GM18517 (cell line): ENCODE results near the gene RARA.
A peak's percentile ranks its signal among the peaks of the same experiment; 100 is the strongest.

Source experiments
- ATAC-seq: cut with Tn5 transposase; IDR thresholded peaks from one replicate; pipeline ENCODE4 v1.9.1; 2021; ENCODE audit warnings: mild to moderate bottlenecking, moderate library complexity; ENCODE audit not compliant: unreplicated experiment

The RARA gene

DNA sequence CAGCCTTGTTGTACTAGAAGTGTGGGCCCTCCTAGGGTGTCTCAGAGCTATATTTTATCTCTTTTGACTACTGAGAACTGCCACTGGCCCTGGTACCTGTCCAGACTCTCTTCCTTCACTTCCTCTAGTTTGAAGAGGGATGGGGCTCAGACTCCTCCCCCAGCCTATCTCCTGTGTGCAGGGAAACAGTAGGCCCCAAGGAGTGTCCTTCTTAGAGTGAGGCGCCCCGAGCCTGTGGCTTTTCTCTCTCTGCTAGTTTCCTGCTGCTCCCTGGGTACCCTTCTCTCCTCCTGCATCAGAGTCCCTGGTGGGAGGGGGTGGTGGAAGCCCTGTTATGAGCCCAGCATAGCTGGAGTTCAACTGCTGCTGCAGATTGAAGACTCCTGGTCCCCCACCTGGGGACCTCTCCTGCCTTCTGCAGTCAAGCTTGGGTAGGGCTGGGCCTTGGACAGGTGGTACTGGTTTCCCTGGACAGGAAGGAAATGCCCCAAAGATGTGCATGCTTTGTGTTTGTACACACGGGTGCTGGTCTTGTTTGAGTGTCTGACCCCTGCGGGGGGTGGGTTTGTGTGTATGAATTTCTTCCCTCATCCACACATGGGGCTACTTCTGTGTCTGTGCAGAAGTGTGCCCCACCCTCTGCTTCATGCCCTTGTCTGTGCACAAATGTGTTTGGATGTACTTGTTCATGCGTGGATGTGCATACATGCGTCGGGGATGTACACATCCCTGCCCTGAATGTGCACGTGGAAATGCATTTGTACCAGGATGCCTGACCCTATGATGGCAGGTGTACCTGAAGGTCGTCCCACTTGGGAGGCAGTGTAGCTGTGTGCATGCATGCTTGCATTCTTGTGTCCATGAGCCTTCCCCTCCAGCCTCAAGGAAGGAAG lies 6.9 kb downstream of the RARA start:
- ATAC-seq: no peak

DNA sequence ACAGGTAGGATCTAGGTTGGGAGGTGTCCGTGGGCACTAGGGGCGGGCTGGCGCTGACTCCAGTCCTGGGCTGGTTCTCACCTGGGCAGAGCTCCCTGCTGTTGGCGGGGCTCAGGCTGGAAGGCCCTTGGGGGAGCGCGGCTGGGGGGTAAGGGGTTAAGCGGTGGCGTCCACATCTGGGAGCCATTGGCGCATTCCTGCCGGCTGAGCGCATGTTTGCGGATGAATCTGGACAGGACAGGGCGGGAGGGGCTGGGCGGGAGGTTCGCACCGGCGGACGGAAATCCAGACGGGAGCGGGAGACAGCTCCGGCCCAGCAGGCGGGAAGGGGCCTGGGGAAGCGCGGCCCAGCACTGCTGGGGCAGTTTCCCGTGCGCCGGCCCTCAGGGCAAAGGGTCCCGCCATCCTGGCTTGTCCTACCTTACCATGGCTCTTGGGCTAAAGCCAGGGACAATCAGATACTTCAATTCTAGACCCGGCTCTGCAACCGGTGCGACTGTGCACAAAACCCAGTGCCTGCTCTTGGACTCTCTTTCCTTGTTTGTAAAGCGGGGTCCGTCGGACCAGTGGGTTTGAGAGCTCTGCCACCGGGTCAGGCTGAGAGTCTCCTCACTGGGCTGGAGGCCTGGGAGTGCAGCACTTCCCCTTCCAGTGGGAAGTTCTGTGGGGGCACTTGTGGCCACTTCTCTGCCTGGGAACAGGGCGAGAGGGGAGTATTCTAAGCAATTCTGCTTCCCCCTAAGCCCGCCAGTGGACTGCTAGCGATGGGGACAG lies 7.8 kb downstream of the RARA start:
- ATAC-seq: no peak

- ATAC-seq: no peak
These were observed 8.4 kb downstream of the RARA start for GRCh38 chr17:40317345-40317873.

DNA sequence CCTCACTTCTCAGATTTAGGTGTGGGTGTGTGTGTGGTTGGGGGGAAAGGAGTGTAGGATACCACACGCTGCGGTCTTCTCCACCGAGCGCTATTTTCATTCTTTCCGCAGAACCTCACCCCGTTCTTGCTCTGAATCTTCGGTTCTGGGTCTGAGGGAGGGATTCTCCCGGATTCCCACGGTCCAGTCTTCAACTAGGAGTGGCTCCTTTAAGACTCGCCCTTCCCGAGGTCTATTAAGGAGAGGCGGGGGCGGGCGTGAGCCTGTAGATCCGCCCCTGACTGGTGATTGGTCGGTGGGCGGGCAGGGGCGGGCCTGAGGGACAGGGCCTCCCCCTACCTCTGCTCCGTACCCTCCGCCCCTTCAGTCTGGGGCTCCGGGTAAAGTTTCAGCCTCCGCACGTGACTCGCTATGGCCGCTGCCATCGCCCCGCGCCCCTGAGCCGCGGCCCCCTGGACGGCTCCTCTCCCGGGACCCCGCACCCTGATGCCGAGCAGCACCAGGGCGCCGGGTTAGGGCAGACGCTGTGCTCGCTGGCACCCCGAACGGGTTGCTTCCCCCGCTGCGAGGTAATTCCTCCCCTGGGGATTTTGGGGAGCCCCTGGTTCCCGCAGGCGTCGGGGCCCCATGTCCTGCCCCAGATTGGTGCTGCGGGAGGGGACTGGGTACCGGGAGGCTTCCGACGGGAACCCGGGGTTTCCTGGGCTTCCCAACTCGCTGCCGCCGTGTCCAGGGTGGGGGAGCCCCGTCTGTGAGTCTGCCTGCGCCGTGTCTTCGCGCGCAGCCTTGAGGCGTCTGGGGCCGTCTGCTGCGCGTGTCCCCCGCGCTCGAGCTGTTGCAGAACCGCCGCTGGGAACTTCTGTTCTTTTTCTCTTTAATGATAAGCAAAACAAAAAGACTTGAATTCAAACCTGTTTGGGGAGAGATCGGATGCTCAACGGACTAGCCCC lies 9.2 kb downstream of the RARA start:
- peak; percentile 32 for ATAC-seq

DNA sequence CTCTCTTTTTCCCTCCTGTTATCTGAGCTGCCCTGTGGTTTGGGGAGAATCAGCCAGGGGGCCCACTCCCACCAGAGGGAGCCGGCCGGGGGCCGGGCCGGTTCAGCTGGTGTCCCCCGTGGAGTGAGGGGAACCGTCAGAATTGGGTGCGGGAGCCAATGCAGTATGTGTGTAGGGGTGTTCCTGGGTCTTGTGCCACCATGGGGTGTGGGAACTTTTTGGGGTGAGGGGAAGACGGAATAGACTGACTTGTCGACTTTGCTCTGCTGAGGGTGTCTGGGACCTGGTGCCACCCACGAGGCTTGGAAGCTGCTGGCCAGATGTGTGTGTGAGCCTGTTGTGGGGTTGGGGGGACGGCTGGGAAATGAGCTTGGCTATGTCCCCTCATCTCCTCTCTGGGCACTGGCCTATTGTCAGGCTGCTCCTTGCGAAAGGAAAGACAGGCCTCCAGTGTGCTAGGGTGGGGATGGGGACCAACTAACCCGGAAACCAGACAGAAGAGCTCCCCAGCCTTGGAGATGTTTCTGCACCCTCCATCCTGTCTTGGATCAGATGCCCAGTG lies 9.9 kb downstream of the RARA start:
- no peak for ATAC-seq

- no peak for ATAC-seq
These were observed 10.9 kb downstream of the RARA start for GRCh38 chr17:40319651-40320540.

- ATAC-seq: no peak
These were observed 12.0 kb downstream of the RARA start for GRCh38 chr17:40320756-40321523.

DNA sequence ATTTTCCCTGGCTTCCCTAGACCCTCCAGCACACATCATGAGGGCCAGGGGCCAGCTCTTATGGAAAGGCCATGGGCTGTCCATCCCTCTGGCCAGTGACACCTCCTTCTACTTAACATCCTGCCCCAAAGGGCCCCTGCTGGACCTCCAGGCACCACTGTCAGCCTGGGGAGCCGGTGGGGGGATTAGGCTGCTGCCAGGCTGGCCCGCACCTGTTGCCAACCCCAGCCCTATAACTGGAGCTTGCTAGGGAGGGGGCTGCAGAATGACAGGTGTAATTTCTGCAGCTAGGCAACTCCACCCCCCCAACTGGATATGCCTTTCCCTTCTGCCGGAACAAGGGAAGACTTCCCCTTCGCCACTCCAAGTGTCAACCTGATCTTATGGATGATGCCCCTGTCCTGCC lies 12.5 kb downstream of the RARA start:
- no peak for ATAC-seq

- ATAC-seq: no peak
These were observed 13.0 kb downstream of the RARA start for GRCh38 chr17:40321961-40322357.

- ATAC-seq: peak; percentile 38
These were observed 13.7 kb downstream of the RARA start for GRCh38 chr17:40322358-40323315.

DNA sequence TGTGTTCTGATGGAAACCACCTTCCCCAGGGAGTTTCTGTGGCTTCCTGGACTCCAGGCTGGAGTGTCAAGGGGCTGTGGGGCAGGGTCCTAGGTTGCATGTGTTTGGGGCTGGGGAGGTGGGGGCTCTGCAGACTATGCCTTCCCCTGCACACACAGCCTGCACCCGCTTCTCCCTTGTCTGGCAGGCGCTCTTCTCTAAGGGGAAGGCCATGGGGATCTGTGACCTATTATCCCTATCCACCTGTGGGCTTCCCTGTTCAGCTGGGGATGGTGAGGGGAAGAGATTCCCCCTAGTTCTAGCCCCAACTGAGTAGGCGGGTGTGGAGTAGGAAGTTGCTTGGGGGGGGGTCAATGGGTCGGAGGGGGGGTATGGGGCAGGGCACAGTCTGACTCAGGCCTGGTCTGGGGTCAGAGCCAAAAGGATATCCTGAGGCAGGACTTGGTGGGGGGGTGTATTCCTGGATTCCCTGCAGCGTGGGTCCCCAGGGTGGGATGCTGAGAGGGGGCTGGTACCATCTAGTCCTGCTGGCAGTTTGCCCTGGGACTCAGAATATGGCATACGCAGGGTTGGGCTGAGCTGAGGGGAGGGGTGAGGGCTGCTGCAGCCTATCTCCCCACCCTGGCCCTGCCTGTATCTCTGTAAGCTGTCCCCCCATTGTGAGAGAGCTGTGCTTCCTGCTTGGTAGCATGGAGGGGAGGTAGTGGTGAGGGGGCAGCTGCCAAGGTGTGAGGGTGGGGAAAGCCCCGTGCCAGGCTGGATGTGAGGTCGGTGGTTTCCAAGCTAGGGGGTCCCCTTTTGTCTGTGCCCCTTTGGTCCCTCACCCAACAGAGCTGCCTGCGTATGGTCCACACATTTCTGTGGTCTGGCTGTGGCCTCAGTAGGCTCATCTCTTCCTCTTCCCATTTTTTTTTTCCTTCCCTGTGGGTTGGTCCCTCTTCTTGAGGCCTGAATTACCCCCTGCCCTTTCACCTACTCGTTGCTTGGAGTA lies 14.7 kb downstream of the RARA start:
- no peak for ATAC-seq

DNA sequence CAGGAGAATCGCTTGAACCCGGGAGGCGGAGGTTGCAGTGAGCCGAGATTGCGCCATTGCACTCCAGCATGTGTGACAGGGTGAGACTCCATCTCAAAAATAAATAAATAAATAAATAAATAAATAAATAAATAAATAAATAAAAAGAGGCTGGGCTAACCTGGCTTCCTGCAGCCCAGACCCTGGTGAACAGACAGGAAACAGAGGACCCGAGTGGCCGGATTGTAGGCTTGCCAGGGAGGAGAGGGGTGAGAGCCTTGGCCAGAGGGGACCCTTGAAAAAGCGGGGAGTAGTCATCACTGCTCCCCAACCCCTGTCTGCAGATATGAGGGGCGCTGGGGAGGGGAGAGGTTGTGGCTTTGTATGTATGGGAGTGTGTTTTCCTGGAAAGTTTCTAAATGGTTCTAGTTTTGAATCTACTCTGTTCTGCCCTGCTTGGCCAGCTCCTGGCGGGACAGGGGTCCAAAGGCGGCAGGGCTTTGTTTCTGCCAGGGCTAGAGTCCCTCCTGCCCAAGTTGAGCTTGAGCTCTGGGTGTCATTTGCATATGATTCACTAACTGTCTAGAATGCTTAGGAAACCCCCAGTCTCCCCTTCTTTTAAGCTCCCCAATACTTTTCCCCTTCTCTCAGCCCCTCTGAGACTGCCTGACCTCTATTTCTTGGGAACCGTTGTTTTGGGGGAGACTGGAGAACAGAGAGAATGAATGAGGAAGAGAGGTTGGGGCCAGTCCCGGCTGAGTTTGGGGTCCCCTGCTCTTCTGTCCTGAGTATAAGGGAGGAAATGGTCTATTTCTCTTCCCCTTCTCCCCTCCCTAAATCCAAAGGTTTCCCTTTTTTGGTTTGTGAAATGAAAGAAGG lies 16.4 kb downstream of the RARA start:
- ATAC-seq: no peak

DNA sequence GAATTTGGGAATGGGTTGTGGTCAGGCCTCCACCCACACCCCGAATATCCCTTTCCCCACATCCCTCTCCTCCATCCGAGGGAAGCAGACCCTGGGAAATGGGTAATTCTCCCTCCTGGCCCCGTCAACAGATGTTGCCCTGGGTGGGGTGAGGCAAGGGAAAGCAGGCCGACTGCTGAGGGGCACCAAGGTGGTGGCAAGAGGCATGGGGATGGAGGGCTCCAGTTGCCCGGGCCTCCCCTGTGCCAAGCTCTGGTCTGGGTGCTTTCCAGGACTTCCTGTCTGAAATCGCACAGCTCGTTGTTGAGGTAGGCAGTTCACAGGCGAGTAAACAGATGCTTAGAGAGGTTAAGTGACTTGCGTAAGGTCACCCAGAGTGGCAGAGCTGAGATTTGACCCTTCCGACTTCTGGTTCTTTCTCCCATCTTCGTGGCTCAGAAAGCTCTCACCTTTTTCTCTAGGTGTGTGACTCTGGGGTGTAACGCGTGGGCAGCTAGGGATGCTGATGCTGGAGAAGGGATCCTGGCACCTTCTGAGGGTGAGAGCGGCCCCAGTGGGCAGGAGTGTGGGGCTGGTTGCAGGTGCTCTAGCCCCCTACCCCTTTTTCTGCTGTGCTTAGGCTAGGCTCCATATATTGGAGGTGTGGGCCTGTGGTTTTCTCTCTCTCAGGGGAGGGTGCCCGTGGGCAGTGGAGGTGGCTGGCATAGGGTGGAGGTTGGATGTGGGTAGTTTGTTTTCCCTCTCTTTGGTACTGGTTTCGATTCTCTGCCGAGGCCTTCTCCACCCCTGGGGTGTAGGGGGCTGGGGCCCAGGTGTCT lies 17.2 kb downstream of the RARA start:
- no peak for ATAC-seq

DNA sequence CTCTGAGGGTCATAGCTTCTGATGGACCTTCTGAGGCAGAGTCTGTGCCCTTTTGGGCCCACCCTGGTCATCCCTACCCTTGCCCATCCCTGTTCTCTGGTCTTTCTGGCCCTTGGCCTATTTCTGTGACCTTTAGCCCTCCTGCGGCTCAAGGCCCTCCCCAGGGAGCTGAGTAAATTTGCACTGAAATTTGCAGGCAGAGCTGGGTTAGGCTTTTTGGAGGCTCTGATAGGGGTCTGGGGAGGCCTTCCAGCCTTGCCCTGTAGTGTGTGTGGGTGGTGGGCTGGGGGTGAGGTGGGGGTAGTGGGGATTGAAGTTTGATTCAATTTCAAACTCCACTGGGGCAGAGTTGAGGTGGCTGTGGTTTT lies 17.8 kb downstream of the RARA start:
- no peak for ATAC-seq
